Stimulated activated CD4-positive, alpha-beta T cell treated with anti-CD3 and anti-CD28 coated beads, Interleukin-15, amount 100 ng/mL, for 48 hours (primary cell): ENCODE data around the gene LMBRD1.
"Not testable (repeated sequence)": the region's sequence is repeated elsewhere in the genome, so short reads cannot be mapped to it uniquely, and the experiment has no call there.

ENCODE experiments used
- DNase-seq, 2 donors: peaks; one replicate each; pipeline ENCODE4 v3.0.0-alpha.2; 2020; ENCODE audit warnings: low read depth in 2 of 2

LMBRD1 gene

GRCh38 chr6:69735027-69735426 is 61.8 kb downstream of the LMBRD1 start:
- no peak for DNase-seq

- no peak for DNase-seq
Observed at GRCh38 chr6:69732640-69733039, 64.2 kb downstream of the LMBRD1 start.

- DNase-seq: no peak
Observed at GRCh38 chr6:69732045-69732444, 64.8 kb downstream of the LMBRD1 start.

- DNase-seq: no peak
Observed at GRCh38 chr6:69729870-69730449, 66.8 kb downstream of the LMBRD1 start.

GRCh38 chr6:69722683-69723082 is 74.1 kb downstream of the LMBRD1 start:
- DNase-seq: no peak

GRCh38 chr6:69719602-69720193 is 77.1 kb downstream of the LMBRD1 start:
- no peak for DNase-seq

- DNase-seq: no peak
Observed at GRCh38 chr6:69706724-69707123, 90.1 kb downstream of the LMBRD1 start.

- DNase-seq: no peak
Observed at GRCh38 chr6:69705954-69706353, 90.9 kb downstream of the LMBRD1 start.

GRCh38 chr6:69704916-69705315 is 91.9 kb downstream of the LMBRD1 start:
- no peak for DNase-seq

GRCh38 chr6:69699655-69700054 is 97.2 kb downstream of the LMBRD1 start:
- DNase-seq: no peak

GRCh38 chr6:69696273-69696672 is 100.5 kb downstream of the LMBRD1 start:
- no peak for DNase-seq

GRCh38 chr6:69693762-69694161 is 103.0 kb downstream of the LMBRD1 start:
- DNase-seq: no peak

GRCh38 chr6:69690986-69691385 is 105.8 kb downstream of the LMBRD1 start:
- no peak for DNase-seq

- no peak for DNase-seq
Observed at GRCh38 chr6:69680302-69680701, 116.5 kb downstream of the LMBRD1 start.

- DNase-seq: no peak
Observed at GRCh38 chr6:69673298-69673697, 123.5 kb downstream of the LMBRD1 start.

GRCh38 chr6:69668916-69669315 is 127.9 kb downstream of the LMBRD1 start:
- no peak for DNase-seq

- DNase-seq: not testable (repeated sequence)
Observed at GRCh38 chr6:69666779-69667178, 130.0 kb downstream of the LMBRD1 start.

GRCh38 chr6:69665437-69665836 is 131.4 kb downstream of the LMBRD1 start:
- DNase-seq: no peak

GRCh38 chr6:69664551-69664950 is 132.3 kb downstream of the LMBRD1 start:
- no peak for DNase-seq

- no peak for DNase-seq
Observed at GRCh38 chr6:69663215-69663614, 133.6 kb downstream of the LMBRD1 start.

- DNase-seq: no peak
Observed at GRCh38 chr6:69650703-69651102, 146.1 kb downstream of the LMBRD1 start.

- no peak for DNase-seq
Observed at GRCh38 chr6:69647726-69648125, 149.1 kb downstream of the LMBRD1 start.

- no peak for DNase-seq
Observed at GRCh38 chr6:69643688-69644087, 153.1 kb downstream of the LMBRD1 start.

GRCh38 chr6:69632932-69633331 is 163.9 kb downstream of the LMBRD1 start:
- no peak for DNase-seq
